ENCODE measurements around the gene KDM5C.

DNA sequence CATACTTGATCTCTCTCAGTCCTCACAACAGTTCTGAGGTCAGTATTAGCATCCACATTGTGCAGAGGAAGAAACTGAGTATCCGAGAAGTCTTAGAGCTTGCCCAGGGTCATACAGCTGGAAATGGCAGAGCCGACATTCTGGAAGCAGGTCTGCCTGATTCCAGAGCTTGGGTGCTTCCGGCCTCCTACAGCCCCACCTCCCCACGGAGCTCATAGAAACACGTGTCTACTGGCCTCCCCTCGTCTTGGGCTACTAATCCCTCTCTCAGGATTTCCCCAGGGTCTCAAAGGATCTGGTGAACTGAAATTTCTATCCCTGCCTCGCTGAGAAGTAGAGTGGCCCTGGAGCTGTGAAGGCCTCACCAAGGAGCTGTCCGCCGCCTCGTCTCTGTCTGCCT is 12.0 kb upstream of the KDM5C start:
- TF ChIP-seq, protein P1, sequence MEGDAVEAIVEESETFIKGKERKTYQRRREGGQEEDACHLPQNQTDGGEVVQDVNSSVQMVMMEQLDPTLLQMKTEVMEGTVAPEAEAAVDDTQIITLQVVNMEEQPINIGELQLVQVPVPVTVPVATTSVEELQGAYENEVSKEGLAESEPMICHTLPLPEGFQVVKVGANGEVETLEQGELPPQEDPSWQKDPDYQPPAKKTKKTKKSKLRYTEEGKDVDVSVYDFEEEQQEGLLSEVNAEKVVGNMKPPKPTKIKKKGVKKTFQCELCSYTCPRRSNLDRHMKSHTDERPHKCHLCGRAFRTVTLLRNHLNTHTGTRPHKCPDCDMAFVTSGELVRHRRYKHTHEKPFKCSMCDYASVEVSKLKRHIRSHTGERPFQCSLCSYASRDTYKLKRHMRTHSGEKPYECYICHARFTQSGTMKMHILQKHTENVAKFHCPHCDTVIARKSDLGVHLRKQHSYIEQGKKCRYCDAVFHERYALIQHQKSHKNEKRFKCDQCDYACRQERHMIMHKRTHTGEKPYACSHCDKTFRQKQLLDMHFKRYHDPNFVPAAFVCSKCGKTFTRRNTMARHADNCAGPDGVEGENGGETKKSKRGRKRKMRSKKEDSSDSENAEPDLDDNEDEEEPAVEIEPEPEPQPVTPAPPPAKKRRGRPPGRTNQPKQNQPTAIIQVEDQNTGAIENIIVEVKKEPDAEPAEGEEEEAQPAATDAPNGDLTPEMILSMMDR (IDR thresholded peaks at IDR 0.05): no peak
- no peak for TF ChIP-seq POLR2A (IDR thresholded peaks at IDR 0.05)

All from body of pancreas (tissue), 4 donors.